Lower lobe of right lung (tissue), 2 donors: ENCODE data around the gene ILF2. TPM values are rescaled to one million over a fixed set of nuclear protein-coding genes. Genes with fewer than 3 reads are reported as not detected.

Experiments
- ATAC-seq, 2 donors: fragments of 200-7000 bp; cut with Tn5 transposase; one replicate each; pipeline ENCODE4 v1.9.1; 2020 to 2022; ENCODE audit warnings: mild to moderate bottlenecking in 2 of 2, moderate library complexity in 2 of 2
- DNase-seq: peaks from one replicate; pipeline ENCODE4 v3.0.0-alpha.2; 2020
- H3K27ac ChIP-seq: fragments of 200-600 bp; one replicate; pipeline ENCODE4 v1.8.0; 2022
- H3K27me3 ChIP-seq: fragments of 200-600 bp; one replicate; pipeline ENCODE4 v1.8.0; 2022; ENCODE audit warnings: low read depth
- H3K36me3 ChIP-seq: fragments of 200-600 bp; one replicate; pipeline ENCODE4 v1.8.0; 2022; ENCODE audit warnings: mild to moderate bottlenecking
- H3K4me1 ChIP-seq: fragments of 200-600 bp; one replicate; pipeline ENCODE4 v1.8.0; 2022
- H3K4me3 ChIP-seq: fragments of 200-600 bp; one replicate; pipeline ENCODE4 v1.8.0; 2022; ENCODE audit warnings: mild to moderate bottlenecking
- H3K9me3 ChIP-seq: fragments of 200-600 bp; one replicate; pipeline ENCODE4 v1.8.0; 2022
- intact Hi-C: fragments of 100-400 bp; cut with DNase I; formaldehyde crosslinking; loops from one replicate; pipeline ENCODE4 v1.11.0; 2022
- total RNA-seq: library from RNA; stranded (reverse); fragmentation: NEBNext Ultra II Directional; extraction: Animal tissue kit (Norgen Biotek cat#: 25700); gene quantifications from one replicate; pipeline ENCODE4 v1.2.1, GENCODE V29; 2021
- TF ChIP-seq, protein P1 (sequence below): fragments of 200-600 bp; IDR thresholded peaks from one replicate; pipeline ENCODE4 v1.8.0; 2022; ENCODE audit warnings: antibody characterized with exemption, mild to moderate bottlenecking
- donor health status: DM: no; HTN: yes; CAD: no; lungs with severe emphysema.

The ILF2 gene
- total RNA-seq, 1 donor from 2014 or later: 83.2 TPM

DNA sequence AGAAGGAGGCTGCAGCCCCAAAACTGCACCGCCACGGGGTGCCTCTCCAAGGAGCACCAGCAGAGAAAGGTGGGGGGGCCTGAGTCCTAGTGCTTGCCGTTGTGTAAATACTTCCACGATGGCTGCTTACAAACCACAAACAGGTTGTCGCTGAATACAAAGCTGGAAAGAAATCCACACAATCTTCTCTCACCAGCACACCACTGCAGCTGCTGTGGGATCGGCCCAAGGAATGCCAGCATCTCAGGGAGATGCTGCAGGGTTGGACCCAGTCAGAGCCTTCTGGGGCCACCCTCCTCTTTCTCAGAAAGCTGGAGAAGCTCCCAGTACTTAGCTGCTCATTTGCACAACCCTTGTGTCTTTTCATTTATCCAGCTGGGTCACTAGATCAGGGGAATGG, 51.6 kb downstream of the ILF2 start:
- Histone ChIP-seq H3K9me3 (no peaks in the 10 kb centered on the region), H3K36me3 (peaks cover 35% of the 10 kb centered on the region), H3K4me3 (no peak overlapping the region), H3K27ac (no peak overlapping the region), H3K4me1 (peaks cover 30% of the 10 kb centered on the region), H3K27me3 (no peaks in the 10 kb centered on the region)
- TF ChIP-seq, protein P1, sequence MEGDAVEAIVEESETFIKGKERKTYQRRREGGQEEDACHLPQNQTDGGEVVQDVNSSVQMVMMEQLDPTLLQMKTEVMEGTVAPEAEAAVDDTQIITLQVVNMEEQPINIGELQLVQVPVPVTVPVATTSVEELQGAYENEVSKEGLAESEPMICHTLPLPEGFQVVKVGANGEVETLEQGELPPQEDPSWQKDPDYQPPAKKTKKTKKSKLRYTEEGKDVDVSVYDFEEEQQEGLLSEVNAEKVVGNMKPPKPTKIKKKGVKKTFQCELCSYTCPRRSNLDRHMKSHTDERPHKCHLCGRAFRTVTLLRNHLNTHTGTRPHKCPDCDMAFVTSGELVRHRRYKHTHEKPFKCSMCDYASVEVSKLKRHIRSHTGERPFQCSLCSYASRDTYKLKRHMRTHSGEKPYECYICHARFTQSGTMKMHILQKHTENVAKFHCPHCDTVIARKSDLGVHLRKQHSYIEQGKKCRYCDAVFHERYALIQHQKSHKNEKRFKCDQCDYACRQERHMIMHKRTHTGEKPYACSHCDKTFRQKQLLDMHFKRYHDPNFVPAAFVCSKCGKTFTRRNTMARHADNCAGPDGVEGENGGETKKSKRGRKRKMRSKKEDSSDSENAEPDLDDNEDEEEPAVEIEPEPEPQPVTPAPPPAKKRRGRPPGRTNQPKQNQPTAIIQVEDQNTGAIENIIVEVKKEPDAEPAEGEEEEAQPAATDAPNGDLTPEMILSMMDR: no peak
- intact Hi-C loops: no loop called here
- ATAC-seq (no peak), DNase-seq (no peak)

DNA sequence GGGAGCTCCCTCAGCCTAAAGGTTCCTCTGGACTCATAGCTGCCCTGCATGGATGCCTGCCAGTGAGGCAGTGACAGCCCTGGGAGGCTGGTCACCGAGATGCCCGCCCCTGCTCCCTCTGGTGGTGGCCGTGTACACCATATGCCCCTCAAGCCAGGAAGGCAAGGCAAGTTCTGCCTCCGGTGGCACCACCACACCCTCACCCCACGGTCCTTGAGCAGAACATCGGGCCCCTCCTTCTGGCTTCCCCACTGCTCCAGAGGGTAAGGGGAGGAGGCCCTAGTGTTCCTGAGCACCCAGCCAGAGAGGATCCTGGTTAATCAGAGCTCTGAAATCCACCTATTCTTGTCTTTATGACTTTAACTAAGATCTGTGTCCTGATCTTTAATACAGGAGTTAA, 53.1 kb downstream of the ILF2 start:
- intact Hi-C loops: no loop called here
- Histone ChIP-seq H3K36me3 (peaks cover 32% of the 10 kb centered on the region), H3K9me3 (no peaks in the 10 kb centered on the region), H3K27ac (no peak overlapping the region), H3K4me3 (no peak overlapping the region), H3K27me3 (no peaks in the 10 kb centered on the region), H3K4me1 (peaks cover 21% of the 10 kb centered on the region)
- TF ChIP-seq, protein P1: no peak
- ATAC-seq (peak in 1 of 2 donors; percentile 68), DNase-seq (no peak)

DNA sequence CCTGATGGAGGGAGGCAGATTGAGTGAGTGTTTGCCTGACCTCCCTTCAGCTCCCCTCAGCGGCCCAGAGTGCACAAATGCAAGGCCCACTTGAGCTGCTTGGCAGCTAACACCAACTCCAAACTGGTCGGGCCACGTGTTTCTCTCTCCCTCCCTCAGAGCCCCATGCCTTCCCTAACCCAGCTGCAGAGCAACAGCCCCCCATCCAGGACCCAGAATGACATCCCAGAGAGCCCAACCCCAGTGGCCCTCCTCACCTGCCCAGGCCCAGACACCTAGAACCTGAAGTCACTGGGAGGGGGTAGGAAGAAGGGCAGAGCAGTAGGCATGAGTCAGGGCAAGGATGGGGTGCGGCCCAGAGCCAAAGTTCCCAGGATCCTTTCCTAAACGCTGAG, 53.9 kb downstream of the ILF2 start:
- Histone ChIP-seq H3K36me3 (peaks cover 25% of the 10 kb centered on the region), H3K4me1 (peaks cover 21% of the 10 kb centered on the region), H3K9me3 (no peaks in the 10 kb centered on the region), H3K4me3 (no peak overlapping the region), H3K27ac (peak overlapping the region; percentile 68), H3K27me3 (no peaks in the 10 kb centered on the region)
- TF ChIP-seq, protein P1: no peak
- DNase-seq (peak; percentile 74), ATAC-seq (peak; percentile 63 to 65)
- intact Hi-C loops: no loop called here

DNA sequence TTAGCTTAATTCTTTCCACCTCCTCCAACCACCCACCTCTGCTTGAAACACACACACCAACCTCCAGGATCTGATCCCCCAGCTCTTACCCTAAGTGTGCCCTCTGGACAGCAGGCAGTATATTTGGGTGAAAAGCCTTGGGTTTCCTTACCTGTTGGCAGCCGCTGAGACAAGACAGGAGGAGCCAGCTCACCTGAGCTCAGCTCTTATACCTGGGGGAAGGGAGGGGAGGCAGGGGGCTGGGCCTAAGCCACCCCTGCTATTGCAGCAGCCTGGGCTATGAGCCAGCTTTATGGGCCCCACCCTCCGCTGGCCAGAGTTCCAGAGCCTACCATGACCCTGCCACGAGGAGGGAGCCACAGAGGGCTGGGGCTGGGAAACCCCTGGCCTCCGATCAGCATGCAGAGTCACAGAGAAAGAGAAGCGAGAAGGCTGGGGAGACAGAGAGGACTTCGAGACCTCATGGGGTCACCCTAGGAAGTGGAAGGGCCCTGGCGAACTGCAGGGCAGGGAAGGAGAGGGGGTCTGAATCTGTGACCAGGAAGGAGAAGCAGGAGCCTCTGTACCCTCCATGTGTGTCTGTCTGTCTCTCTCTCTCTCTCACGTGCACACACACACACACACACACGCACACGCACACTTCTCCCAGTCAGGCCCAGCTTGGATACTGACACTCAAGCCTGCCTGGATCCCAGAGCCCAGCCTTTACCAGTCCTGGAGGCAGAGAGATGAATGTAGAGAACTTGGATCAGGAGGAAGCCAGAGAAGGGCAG, 54.5 kb downstream of the ILF2 start, which contains the start of gene S100A14:
S100A14 (minus strand) TSS at position 182 of the 773 bp plus-strand sequence. CDS start 467 bp downstream, outside the sequence.
- Histone ChIP-seq H3K4me3 (peak within 1 kb of the TSS; percentile 29), H3K27ac (peak within 1 kb of the TSS; percentile 68), H3K4me1 (peaks cover 24% of the 10 kb centered on the region), H3K27me3 (no peaks in the 10 kb centered on the region), H3K36me3 (peaks cover 25% of the 10 kb centered on the region), H3K9me3 (no peaks in the 10 kb centered on the region)
- TF ChIP-seq, protein P1: no peak
- ATAC-seq (peak; percentile 82 to 87), DNase-seq (peak; percentile 87)
- intact Hi-C loops: no loop called here

DNA sequence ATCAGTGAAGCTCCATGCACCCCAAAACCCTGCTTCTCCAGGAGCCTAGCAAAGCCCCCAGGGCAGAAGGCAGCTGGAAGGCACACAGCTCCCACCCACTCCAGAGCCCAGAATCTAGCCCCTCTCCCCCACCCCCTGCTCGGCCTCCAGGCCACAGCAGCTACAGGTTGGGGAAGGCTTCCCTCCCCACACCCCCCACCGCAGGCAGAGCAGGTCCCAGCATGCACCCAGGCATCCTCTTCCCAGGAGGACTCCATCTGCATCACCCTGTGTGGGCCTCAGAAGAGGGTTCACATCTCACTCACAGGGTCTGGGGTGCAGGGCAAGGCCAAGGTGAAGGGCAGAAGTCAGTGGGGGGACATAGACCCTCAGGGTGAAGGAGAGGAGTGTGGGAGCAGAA, 55.4 kb downstream of the ILF2 start:
- TF ChIP-seq, protein P1: no peak
- Histone ChIP-seq H3K27me3 (no peaks in the 10 kb centered on the region), H3K4me1 (peaks cover 32% of the 10 kb centered on the region), H3K4me3 (peak overlapping the region; percentile 29), H3K36me3 (peaks cover 22% of the 10 kb centered on the region), H3K9me3 (no peaks in the 10 kb centered on the region), H3K27ac (peak overlapping the region; percentile 68)
- intact Hi-C loops: no loop called here
- DNase-seq (no peak), ATAC-seq (no peak)
